ENCODE results near the gene METRN. TPM values are rescaled to one million over a fixed set of nuclear protein-coding genes. Genes with fewer than 3 reads are reported as not detected.

Gene METRN
- total RNA-seq, 4 donors from 2014 or later = 10.0 to 30.9 (median 15.8) TPM

DNA sequence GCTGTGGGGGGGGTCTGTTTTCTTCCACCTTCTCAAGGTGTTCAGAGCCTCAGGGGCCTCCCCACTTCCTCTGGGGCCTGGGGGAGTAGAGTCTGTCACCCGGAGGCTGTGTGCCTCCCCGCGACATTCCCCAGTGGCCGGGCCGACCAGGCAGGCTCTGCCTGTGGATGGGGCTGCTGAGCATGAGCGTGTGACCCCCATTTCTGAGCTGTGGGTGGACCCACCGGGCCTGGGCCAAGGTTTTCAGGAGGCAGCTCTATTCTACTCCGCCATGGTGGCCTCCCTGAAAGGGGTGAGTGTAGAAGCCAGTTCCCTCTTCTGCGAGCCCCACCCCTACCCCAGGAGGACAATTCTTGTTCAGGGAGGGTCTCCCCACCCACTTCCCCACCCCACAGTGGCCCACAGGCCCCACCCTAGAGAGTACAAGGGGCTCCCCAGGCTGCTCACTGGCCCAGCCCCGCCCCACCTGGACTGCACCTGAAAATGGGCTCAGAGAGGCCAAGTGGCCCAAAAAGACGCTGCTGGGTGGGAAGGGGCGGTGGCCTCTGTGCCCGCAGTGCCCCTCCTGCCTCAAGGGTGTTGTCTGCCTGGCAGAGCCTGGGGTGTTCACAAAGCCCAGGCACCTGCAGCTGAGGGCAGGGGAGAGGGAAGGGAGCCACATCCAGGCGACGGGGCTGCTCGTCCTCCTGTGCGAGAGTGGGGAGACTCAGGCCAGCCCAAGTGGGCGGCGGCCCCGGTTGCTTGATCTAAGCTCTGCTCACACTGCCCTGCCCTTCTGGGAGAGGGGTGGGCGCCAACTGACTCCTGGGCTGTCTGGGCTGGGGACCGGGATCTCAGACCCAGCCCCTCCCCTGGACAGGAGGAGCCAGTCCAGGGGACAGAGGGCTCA lies 47.0 kb downstream of the METRN start:
- Histone ChIP-seq H3K27ac (no peak overlapping the region), H3K27me3 (peaks cover 39% of the 10 kb centered on the region), H3K4me3 (no peak overlapping the region), H3K9me3 (no peaks in the 10 kb centered on the region), H3K36me3 (no peaks in the 10 kb centered on the region), H3K4me1 (peaks cover 9% of the 10 kb centered on the region)
- WGBS = 58% methylated on average over 8 of the region's 22 CpGs
- no peak for DNase-seq (ENCODE audit: low spot score in 2 of 2)
- no peak for TF ChIP-seq CTCF (IDR thresholded peaks at IDR 0.05)
- no peak for TF ChIP-seq POLR2A (IDR thresholded peaks at IDR 0.05)
- TF ChIP-seq EP300 (IDR thresholded peaks at IDR 0.05) = no peak
- TF ChIP-seq POLR2AphosphoS5 (IDR thresholded peaks at IDR 0.05) = no peak

- H3K36me3 ChIP-seq = no peaks in the 10 kb centered on the region
- H3K4me1 ChIP-seq = peaks cover 9% of the 10 kb centered on the region
- TF ChIP-seq POLR2A (IDR thresholded peaks at IDR 0.05) = no peak
- TF ChIP-seq POLR2AphosphoS5 (IDR thresholded peaks at IDR 0.05) = no peak
- TF ChIP-seq EP300 (IDR thresholded peaks at IDR 0.05) = no peak
- no peak overlapping the region for H3K4me3 ChIP-seq
- WGBS = no CpG with 5 or more reads among the region's 17 CpGs
- H3K9me3 ChIP-seq = no peaks in the 10 kb centered on the region
- peaks cover 39% of the 10 kb centered on the region for H3K27me3 ChIP-seq
- no peak overlapping the region for H3K27ac ChIP-seq
- DNase-seq (ENCODE audit: low spot score in 2 of 2) = no peak
Observed at GRCh38 chr16:762595-763268, 47.8 kb downstream of the METRN start.

DNA sequence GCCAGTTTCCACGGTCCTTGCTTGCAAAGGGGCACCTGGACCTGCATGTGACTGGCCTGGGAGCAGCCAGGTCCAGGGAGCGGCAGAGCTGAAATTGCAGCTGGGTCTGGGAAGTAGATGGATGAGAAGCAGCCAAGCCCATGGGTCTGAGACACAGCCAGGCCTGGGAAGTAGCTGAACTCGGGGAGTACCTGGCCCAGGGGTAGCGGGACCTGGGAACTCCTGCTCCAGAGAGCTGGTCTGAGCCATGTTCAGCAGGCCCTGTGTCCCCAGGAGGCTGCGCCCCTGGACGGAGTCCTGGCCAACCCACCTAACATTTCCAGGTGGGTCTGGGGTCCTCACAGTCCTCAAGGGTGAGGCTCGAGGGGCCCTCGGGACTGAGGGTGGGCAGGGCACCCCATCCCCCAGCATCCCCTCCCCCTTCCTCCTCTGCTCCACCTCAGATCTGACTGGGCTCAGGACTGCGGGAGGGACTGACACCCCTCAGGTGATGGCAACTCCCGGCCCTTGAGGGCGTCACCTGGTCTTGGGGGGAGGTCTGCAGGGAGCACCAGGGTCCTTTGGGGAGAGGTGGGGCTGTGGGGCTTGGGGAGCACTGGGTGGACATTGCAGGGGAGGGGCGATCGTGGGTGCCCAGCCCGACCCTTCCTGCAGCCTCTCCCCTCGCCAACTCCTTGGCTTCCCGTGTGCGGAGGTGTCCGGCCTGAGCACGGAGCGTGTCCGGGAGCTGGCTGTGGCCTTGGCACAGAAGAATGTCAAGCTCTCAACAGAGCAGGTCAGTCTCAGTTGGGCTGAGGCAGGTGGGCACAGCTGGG lies 48.7 kb downstream of the METRN start:
- TF ChIP-seq POLR2AphosphoS5 (IDR thresholded peaks at IDR 0.05) (no peak), POLR2A (IDR thresholded peaks at IDR 0.05) (no peak), EP300 (IDR thresholded peaks at IDR 0.05) (no peak), CTCF (IDR thresholded peaks at IDR 0.05) (no peak)
- no peak for DNase-seq (ENCODE audit: low spot score in 2 of 2)
- no peak overlapping the region for H3K4me3 ChIP-seq
- H3K27ac ChIP-seq = no peak overlapping the region
- H3K4me1 ChIP-seq = peaks cover 14% of the 10 kb centered on the region
- WGBS = 77% methylated on average over 12 of the region's 21 CpGs
- peaks cover 43% of the 10 kb centered on the region for H3K27me3 ChIP-seq
- H3K9me3 ChIP-seq = no peaks in the 10 kb centered on the region
- H3K36me3 ChIP-seq = no peaks in the 10 kb centered on the region

GRCh38 chr16:764184-764750 lies 49.3 kb downstream of the METRN start:
- TF ChIP-seq POLR2AphosphoS5 (IDR thresholded peaks at IDR 0.05) = no peak
- TF ChIP-seq POLR2A (IDR thresholded peaks at IDR 0.05) = no peak
- no peak for TF ChIP-seq CTCF (IDR thresholded peaks at IDR 0.05)
- no peak for TF ChIP-seq EP300 (IDR thresholded peaks at IDR 0.05)
- 63% methylated on average over 12 of the region's 20 CpGs for WGBS
- peaks cover 14% of the 10 kb centered on the region for H3K4me1 ChIP-seq
- no peak overlapping the region for H3K27ac ChIP-seq
- peaks cover 50% of the 10 kb centered on the region for H3K27me3 ChIP-seq
- no peaks in the 10 kb centered on the region for H3K9me3 ChIP-seq
- no peak overlapping the region for H3K4me3 ChIP-seq
- DNase-seq (ENCODE audit: low spot score in 2 of 2) = no peak
- no peaks in the 10 kb centered on the region for H3K36me3 ChIP-seq

GRCh38 chr16:764848-765487 lies 50.0 kb downstream of the METRN start:
- 76% methylated on average over 12 of the region's 38 CpGs for WGBS
- no peaks in the 10 kb centered on the region for H3K36me3 ChIP-seq
- no peak for DNase-seq (ENCODE audit: low spot score in 2 of 2)
- H3K4me3 ChIP-seq = no peak overlapping the region
- H3K4me1 ChIP-seq = peaks cover 12% of the 10 kb centered on the region
- H3K27ac ChIP-seq = no peak overlapping the region
- TF ChIP-seq POLR2A (IDR thresholded peaks at IDR 0.05) (no peak), CTCF (IDR thresholded peaks at IDR 0.05) (no peak), EP300 (IDR thresholded peaks at IDR 0.05) (no peak), POLR2AphosphoS5 (IDR thresholded peaks at IDR 0.05) (no peak)
- H3K9me3 ChIP-seq = no peaks in the 10 kb centered on the region
- H3K27me3 ChIP-seq = peaks cover 56% of the 10 kb centered on the region
